ENCODE results near the gene YIF1B. TPM values are rescaled to one million over a fixed set of nuclear protein-coding genes. Genes with fewer than 3 reads are reported as not detected.

YIF1B gene, protein sequence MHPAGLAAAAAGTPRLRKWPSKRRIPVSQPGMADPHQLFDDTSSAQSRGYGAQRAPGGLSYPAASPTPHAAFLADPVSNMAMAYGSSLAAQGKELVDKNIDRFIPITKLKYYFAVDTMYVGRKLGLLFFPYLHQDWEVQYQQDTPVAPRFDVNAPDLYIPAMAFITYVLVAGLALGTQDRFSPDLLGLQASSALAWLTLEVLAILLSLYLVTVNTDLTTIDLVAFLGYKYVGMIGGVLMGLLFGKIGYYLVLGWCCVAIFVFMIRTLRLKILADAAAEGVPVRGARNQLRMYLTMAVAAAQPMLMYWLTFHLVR
- total RNA-seq, result 70.9 and 91.8 TPM in 2 replicates

GRCh38 chr19:38315657-38316476 lies at the start of gene YIF1B:
Gene YIF1B, minus strand, starts transcription at chr19:38315947. Its CDS starts 30 bp downstream, at chr19:38315917.

DNA sequence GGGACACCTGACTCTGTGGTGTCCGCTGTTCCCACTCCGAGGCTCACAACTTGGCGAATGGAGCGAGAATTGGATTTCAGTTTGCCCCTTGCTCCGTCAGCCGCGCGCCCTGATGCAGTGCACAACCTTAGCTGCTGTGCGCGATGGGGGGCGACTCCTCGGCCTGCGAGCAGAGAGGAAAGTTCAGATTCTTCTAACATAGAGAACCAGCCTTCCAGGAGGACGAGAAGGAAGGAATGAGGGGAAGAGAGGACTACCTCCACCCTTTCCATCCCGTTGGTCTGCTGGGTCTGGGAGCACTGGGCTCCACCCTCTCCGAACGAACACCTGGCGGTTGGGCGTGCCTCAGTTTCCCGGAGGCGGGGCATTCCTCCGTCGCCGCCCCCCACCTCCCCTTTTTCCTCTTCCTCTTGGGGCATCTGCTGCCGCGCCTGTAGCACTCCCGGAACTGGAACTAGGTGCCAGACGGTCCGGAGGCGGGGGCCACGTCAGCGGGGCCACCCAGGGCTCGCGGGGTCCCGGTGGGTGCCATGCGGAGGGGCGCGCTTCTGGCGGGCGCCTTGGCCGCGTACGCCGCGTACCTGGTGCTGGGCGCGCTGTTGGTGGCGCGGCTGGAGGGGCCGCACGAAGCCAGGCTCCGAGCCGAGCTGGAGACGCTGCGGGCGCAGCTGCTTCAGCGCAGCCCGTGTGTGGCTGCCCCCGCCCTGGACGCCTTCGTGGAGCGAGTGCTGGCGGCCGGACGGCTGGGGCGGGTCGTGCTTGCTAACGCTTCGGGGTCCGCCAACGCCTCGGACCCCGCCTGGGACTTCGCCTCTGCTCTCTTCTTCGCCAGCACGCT lies 3.9 kb upstream of the YIF1B start, which contains the start of gene KCNK6:
TSS of gene KCNK6 (plus strand) at position 425 of the 838 bp plus-strand sequence. CDS start at position 531, 106 bp downstream.

GRCh38 chr19:38303517-38304351 lies 12.0 kb downstream of the YIF1B start, which contains the start of gene C19orf33:
Gene C19orf33, plus strand, starts transcription at chr19:38304251. Its CDS starts 11 bp downstream, at chr19:38304262.

DNA sequence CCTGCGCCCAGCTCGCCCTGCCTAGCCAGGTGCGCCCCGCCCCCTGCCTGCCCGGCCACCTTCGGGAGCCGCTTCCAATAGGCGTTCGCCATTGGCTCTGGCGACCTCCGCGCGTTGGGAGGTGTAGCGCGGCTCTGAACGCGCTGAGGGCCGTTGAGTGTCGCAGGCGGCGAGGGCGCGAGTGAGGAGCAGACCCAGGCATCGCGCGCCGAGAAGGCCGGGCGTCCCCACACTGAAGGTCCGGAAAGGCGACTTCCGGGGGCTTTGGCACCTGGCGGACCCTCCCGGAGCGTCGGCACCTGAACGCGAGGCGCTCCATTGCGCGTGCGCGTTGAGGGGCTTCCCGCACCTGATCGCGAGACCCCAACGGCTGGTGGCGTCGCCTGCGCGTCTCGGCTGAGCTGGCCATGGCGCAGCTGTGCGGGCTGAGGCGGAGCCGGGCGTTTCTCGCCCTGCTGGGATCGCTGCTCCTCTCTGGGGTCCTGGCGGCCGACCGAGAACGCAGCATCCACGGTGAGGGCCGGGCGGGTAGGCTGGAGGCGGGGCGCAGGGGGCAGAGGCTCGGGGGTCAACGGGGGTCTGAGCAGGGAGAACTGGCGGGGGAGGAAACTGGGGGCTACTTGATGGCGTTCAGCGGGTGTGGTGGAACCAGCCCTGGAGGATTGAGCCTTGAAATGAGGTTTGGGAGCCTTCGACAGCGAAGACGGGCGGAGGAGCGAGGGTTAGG lies 51.1 kb downstream of the YIF1B start, which contains the start of gene SPINT2:
TSS of gene SPINT2 (plus strand) at position 88 of the 727 bp plus-strand sequence. CDS start at position 408, 320 bp downstream.

Small RNAs within 50 kb of the gene (small RNA-seq; reads per million reads assigned to genes)
- not detected for gene RF00019

Other genes with a start within 250 kb of the YIF1B start
- 0.48 and 1.6 TPM in 2 replicates for gene DPF1, start 91.7 kb downstream of the YIF1B start, total RNA-seq
- 0.38 TPM in 1 of 2 replicates, not detected in the other for gene PPP1R14A, start 59.6 kb downstream of the YIF1B start, total RNA-seq
- 3.3 and 7.2 TPM in 2 replicates for gene SPINT2, start 51.4 kb downstream of the YIF1B start, total RNA-seq
- 3.3 TPM in 1 of 2 replicates, not detected in the other for gene C19orf33, start 11.7 kb downstream of the YIF1B start, total RNA-seq
- 5.2 and 5.8 TPM in 2 replicates for gene KCNK6, start 3.9 kb upstream of the YIF1B start, total RNA-seq
- 1.6 TPM in 2 replicates for gene CATSPERG, start 19.9 kb upstream of the YIF1B start, total RNA-seq
- gene PSMD8, start 58.6 kb upstream of the YIF1B start, total RNA-seq, result 293 and 353 TPM in 2 replicates
- gene GGN, start 72.1 kb upstream of the YIF1B start, total RNA-seq, result 0.29 and 0.65 TPM in 2 replicates
- 7.0 and 9.1 TPM in 2 replicates for gene SPRED3, start 72.8 kb upstream of the YIF1B start, total RNA-seq
- 8.2 and 10.1 TPM in 2 replicates for gene FAM98C, start 87.1 kb upstream of the YIF1B start, total RNA-seq
- gene RASGRP4, start 110.3 kb upstream of the YIF1B start, total RNA-seq, result not detected in 2 replicates
- gene RYR1, start 117.7 kb upstream of the YIF1B start, total RNA-seq, result under 0.01 TPM in 1 of 2 replicates, not detected in the other